Right atrium auricular region (tissue), 2 donors: ENCODE data around the gene DHX38. TPM values are rescaled to one million over a fixed set of nuclear protein-coding genes. Genes with fewer than 3 reads are reported as not detected.

ENCODE experiments used
- DNase-seq: peaks from one replicate; pipeline ENCODE4 v3.0.0-alpha.2; 2019; ENCODE audit warnings: low spot score
- H3K27ac ChIP-seq, 2 donors: fragments of 200-600 bp; sonication (generic); 1 replicate in 1 of 2; 2 replicates in 1 of 2; pipeline ENCODE4 v1.5.1; 2016 to 2019
- H3K27me3 ChIP-seq, 2 donors: fragments of 200-600 bp; sonication (generic); one replicate each; pipeline versions ENCODE4 v1.5.1 to v1.6.0; 2017 to 2019
- H3K36me3 ChIP-seq: fragments of 200-600 bp; sonication (generic); one replicate; pipeline ENCODE4 v1.5.1; 2016
- H3K4me1 ChIP-seq, 2 donors: fragments of 200-600 bp; sonication (generic); one replicate each; pipeline versions ENCODE4 v1.5.1 to v1.6.0; 2017 to 2019
- H3K4me3 ChIP-seq, 2 donors: fragments of 200-600 bp; sonication (generic); 1 replicate in 1 of 2; 2 replicates in 1 of 2; pipeline ENCODE4 v1.5.1; 2017 to 2019; ENCODE audit warnings: mild to moderate bottlenecking in 1 of 2, moderate library complexity in 1 of 2
- H3K9me3 ChIP-seq, 2 donors: fragments of 200-600 bp; sonication (generic); one replicate each; pipeline ENCODE4 v1.5.1; 2019
- total RNA-seq, 2 donors: library from RNA; depleted of rRNA; stranded (reverse); fragments of >200 nt; gene quantifications; one replicate each; pipeline ENCODE4 v1.1.0, GENCODE V29; 2016
- TF ChIP-seq, protein P1 (sequence below), 2 donors: fragments of 200-600 bp; sonication (generic); IDR thresholded peaks; one replicate each; pipeline ENCODE4 v1.5.1; 2019; ENCODE audit warnings: antibody characterized with exemption in 2 of 2

Gene DHX38
- total RNA-seq, 2 donors from 2014 or later, result 34.4 to 41.6 TPM

DNA sequence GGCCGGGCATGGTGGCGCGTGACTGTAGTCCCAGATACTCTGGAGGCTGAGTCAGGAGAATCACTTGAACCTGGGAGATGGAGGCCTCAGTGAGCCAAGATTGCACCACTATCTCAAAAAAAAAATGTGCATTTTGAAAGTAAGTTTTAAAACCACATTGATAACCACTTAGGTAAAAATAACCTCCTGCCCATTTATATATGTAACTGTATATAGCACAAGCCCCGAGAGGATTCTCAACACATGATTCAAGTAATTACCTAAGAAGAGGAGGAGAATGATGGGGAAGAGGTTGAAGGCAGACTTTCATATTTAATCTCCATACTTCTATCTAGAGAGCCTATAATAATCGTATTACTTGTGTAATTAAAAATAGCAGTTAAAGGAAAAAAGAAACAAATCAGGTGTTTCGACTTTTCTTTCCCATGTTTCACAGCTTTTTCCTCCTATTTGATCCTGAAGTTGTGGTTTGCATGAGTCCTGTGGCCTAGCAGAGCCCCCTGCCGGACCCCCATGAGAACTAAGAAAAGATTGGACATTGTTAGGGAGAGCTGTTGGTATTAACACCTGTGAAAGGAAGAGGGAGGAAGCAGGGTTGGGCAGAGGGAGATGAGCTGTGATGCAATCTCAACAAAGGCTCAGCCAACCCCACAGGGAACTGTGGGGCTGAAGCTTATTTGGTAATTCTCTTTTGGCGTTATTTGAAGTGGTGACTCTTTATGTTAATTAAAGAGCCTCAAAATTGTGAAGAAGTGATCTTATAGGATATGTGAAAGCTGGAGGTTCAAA lies 56.2 kb downstream of the DHX38 start:
- Histone ChIP-seq H3K9me3 (no peaks in the 10 kb centered on the region), H3K4me1 (no peaks in the 10 kb centered on the region), H3K36me3 (no peaks in the 10 kb centered on the region), H3K27ac (no peak overlapping the region), H3K4me3 (no peak overlapping the region), H3K27me3 (no peaks in the 10 kb centered on the region)
- TF ChIP-seq, protein P1, sequence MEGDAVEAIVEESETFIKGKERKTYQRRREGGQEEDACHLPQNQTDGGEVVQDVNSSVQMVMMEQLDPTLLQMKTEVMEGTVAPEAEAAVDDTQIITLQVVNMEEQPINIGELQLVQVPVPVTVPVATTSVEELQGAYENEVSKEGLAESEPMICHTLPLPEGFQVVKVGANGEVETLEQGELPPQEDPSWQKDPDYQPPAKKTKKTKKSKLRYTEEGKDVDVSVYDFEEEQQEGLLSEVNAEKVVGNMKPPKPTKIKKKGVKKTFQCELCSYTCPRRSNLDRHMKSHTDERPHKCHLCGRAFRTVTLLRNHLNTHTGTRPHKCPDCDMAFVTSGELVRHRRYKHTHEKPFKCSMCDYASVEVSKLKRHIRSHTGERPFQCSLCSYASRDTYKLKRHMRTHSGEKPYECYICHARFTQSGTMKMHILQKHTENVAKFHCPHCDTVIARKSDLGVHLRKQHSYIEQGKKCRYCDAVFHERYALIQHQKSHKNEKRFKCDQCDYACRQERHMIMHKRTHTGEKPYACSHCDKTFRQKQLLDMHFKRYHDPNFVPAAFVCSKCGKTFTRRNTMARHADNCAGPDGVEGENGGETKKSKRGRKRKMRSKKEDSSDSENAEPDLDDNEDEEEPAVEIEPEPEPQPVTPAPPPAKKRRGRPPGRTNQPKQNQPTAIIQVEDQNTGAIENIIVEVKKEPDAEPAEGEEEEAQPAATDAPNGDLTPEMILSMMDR (IDR thresholded peaks at IDR 0.05), result no peak
- no peak for DNase-seq

DNA sequence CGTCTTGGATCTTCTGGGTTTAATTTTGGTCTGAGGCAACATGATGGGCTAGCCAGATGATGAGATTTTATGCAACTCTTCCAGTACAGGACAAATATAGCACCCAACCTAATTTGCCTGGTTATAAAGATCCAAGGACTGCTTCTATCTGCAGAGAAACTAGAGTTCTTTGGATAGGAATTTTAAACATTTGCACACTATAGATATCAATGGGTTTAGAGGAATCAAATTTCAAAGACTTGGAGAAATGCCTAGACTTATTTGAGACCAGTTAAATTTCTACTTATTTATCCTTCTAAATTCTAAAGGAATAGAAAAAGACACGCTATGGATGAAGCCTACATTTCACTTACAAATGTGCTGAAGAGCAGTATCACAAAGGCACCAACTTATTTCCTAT lies 65.7 kb downstream of the DHX38 start:
- H3K4me3 ChIP-seq, result no peak overlapping the region
- no peaks in the 10 kb centered on the region for H3K4me1 ChIP-seq
- H3K9me3 ChIP-seq, result no peaks in the 10 kb centered on the region
- DNase-seq, result no peak
- no peak overlapping the region for H3K27ac ChIP-seq
- TF ChIP-seq, protein P1 (IDR thresholded peaks at IDR 0.05), result no peak
- H3K36me3 ChIP-seq, result no peaks in the 10 kb centered on the region
- no peaks in the 10 kb centered on the region for H3K27me3 ChIP-seq

DNA sequence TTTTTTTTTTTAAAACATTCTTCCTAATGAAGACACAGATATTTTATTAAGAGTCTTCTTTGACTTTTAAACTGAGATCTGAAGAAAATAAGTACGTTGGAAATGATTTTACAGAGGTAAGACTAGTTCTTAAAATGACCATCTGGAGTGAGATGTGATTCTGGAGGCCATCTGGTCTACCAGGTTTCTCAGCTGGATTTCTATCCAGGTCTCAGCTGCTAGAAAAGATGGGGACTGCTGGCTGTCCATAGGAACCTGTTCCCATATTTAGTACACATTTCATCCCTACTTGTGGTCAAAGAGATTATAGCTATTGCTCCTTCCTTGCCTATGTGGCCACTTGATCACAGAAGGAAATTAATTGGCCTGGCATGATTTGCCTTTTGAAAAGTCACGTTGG lies 66.2 kb downstream of the DHX38 start:
- Histone ChIP-seq H3K9me3 (no peaks in the 10 kb centered on the region), H3K4me3 (no peak overlapping the region), H3K36me3 (no peaks in the 10 kb centered on the region), H3K27ac (no peak overlapping the region), H3K4me1 (no peaks in the 10 kb centered on the region), H3K27me3 (no peaks in the 10 kb centered on the region)
- DNase-seq, result no peak
- TF ChIP-seq, protein P1 (IDR thresholded peaks at IDR 0.05), result no peak

DNA sequence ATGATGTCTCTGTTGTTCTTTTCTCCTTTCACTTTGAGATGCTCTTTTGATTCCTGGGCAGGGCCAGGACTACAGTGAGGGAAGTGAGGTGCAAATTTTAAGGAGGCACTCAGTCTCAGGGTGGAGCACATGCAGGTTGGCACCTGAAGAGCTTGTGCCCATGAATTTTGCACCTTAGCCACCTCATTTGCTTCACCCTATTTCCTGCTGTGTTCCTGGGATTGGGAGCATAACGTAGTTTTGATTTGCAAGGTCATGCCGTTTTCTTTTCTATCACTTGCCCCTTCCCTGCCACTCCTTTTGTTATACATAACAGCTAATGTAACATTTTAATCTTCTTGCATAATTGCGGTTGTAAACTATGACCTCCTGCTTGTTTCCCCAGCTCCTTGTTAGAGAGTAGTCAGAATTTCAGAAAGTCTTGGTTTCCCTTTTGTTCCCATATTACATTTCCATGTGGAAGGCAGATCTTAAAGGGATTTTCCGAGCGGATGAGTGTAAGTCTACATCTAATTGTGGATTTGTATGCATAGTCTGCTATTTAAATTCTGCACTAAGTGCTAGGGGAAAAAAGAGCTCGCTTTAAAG lies 68.6 kb downstream of the DHX38 start:
- TF ChIP-seq, protein P1 (IDR thresholded peaks at IDR 0.05), result no peak
- no peaks in the 10 kb centered on the region for H3K9me3 ChIP-seq
- H3K27ac ChIP-seq, result no peak overlapping the region
- no peak overlapping the region for H3K4me3 ChIP-seq
- H3K36me3 ChIP-seq, result no peaks in the 10 kb centered on the region
- DNase-seq, result no peak
- H3K27me3 ChIP-seq, result no peaks in the 10 kb centered on the region
- no peaks in the 10 kb centered on the region for H3K4me1 ChIP-seq

Other genes starting within 250 kb of the DHX38 start
- gene ATXN1L, start 247.9 kb upstream of the DHX38 start, total RNA-seq, result 10 to 100 TPM; 13.6 to 23.7 TPM
- gene ZNF821, start 209.7 kb upstream of the DHX38 start, total RNA-seq, result 1 to 10 TPM; 2.6 to 8.9 TPM
- 100 to 1,000 TPM; 140 to 150 TPM for gene IST1, start 198.3 kb upstream of the DHX38 start, total RNA-seq
- gene PKD1L3, start 93.4 kb upstream of the DHX38 start, total RNA-seq, result under 1 TPM; 0.51 to 0.52 TPM
- 10 to 100 TPM; 39.4 to 52.0 TPM for gene DHODH, start 85.1 kb upstream of the DHX38 start, total RNA-seq
- 1,000 to 10,000 TPM in 1 of 2 donors, 10 to 100 TPM in 1; 52.7 to 1,105 TPM for gene HP, start 39.3 kb upstream of the DHX38 start, total RNA-seq
- gene HPR, start 30.6 kb upstream of the DHX38 start, total RNA-seq, result 10 to 100 TPM; 16.1 to 25.4 TPM
- gene TXNL4B, start 227 bp upstream of the DHX38 start, total RNA-seq, result 1 to 10 TPM; 3.9 to 7.0 TPM
- gene PMFBP1, start 78.3 kb downstream of the DHX38 start, total RNA-seq, result 1 to 10 TPM in 1 of 2 donors, not detected in 1; 2.0 TPM